ENCODE measurements around the gene GPATCH2.

DNA sequence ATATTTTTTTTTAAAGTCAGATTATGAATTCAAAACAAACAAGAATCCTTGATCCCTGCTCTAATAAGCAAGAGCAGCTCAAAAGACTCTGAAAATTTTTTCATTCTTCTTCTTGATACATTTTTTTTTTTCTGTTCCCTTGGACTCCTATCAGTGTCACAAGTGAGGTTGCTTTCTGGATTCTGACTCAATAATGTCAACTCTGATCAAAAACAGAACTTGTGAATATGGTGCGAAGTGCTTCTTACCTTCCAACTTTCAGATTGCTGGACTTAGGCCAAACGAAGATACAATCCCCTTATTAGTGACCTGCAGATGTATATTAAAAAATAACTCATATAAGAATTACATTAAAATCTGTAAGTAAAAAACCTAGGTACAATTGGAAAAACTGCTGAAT is 136.1 kb downstream of the GPATCH2 start:
- TF ChIP-seq, protein P1, sequence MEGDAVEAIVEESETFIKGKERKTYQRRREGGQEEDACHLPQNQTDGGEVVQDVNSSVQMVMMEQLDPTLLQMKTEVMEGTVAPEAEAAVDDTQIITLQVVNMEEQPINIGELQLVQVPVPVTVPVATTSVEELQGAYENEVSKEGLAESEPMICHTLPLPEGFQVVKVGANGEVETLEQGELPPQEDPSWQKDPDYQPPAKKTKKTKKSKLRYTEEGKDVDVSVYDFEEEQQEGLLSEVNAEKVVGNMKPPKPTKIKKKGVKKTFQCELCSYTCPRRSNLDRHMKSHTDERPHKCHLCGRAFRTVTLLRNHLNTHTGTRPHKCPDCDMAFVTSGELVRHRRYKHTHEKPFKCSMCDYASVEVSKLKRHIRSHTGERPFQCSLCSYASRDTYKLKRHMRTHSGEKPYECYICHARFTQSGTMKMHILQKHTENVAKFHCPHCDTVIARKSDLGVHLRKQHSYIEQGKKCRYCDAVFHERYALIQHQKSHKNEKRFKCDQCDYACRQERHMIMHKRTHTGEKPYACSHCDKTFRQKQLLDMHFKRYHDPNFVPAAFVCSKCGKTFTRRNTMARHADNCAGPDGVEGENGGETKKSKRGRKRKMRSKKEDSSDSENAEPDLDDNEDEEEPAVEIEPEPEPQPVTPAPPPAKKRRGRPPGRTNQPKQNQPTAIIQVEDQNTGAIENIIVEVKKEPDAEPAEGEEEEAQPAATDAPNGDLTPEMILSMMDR (IDR thresholded peaks at IDR 0.05), result no peak
- TF ChIP-seq ZFX (IDR thresholded peaks at IDR 0.05; ENCODE audit: borderline replicate concordance), result no peak

Measured in 22Rv1 (cell line).